Gastrocnemius medialis (tissue), 4 donors: ENCODE data around the gene TSPAN5. TPM values are rescaled to one million over a fixed set of nuclear protein-coding genes. Genes with fewer than 3 reads are reported as not detected.

Source experiments
- ATAC-seq, 2 donors: fragments of 150-250 bp; one replicate each; pipeline ENCODE4 v1.9.1; 2016
- DNase-seq, 2 donors: peaks; one replicate each; pipeline ENCODE4 v3.0.0-alpha.2; 2019
- H3K27ac ChIP-seq, 4 donors: fragments of 200-600 bp; sonication (generic); 1 replicate in 1 of 4; 2 replicates in 3 of 4; pipeline ENCODE4 v1.5.1; 2016 to 2018; ENCODE audit warnings: mild to moderate bottlenecking in 2 of 4, moderate library complexity in 1 of 4
- H3K27me3 ChIP-seq, 3 donors: fragments of 200-600 bp; sonication (generic) in 2 of 3; 1 replicate in 1 of 3; 2 replicates in 2 of 3; pipeline versions ENCODE4 v1.5.1 to v1.6.0; 2016 to 2019; ENCODE audit warnings: mild to moderate bottlenecking in 1 of 3, moderate library complexity in 1 of 3
- H3K36me3 ChIP-seq, 2 donors: fragments of 200-600 bp; sonication (generic) in 1 of 2; one replicate each; pipeline ENCODE4 v1.5.1; 2017 to 2018
- H3K4me1 ChIP-seq, 2 donors: fragments of 200-600 bp; sonication (generic) in 1 of 2; one replicate each; pipeline ENCODE4 v1.5.1; 2016 to 2017; ENCODE audit warnings: mild to moderate bottlenecking in 2 of 2
- H3K4me3 ChIP-seq, 4 donors: fragments of 200-600 bp; sonication (generic) in 3 of 4; 1 replicate in 1 of 4; 2 replicates in 3 of 4; pipeline ENCODE4 v1.5.1; 2016 to 2019; ENCODE audit warnings: mild to moderate bottlenecking in 2 of 4
- H3K9me3 ChIP-seq, 3 donors: fragments of 200-600 bp; sonication (generic) in 2 of 3; 1 replicate in 1 of 3; 2 replicates in 2 of 3; pipeline ENCODE4 v1.5.1; 2016 to 2019
- CTCF ChIP-seq, 5 experiments: fragments of 450-650 bp in 3 of 5; fragments of 200-600 bp in 2 of 5; sonication (generic) in 2 of 5; IDR thresholded peaks in 4 of 5; conservative IDR thresholded peaks in 1 of 5; 1 replicate in 4 of 5; 2 replicates in 1 of 5; pipeline ENCODE4 v1.5.1; 2016 to 2019; ENCODE audit warnings: antibody characterized with exemption in 5 of 5, mild to moderate bottlenecking in 3 of 5, moderate library complexity in 3 of 5
- POLR2A ChIP-seq, 2 donors: fragments of 450-650 bp; IDR thresholded peaks; one replicate each; pipeline ENCODE4 v1.6.1; 2017; ENCODE audit warnings: antibody characterized with exemption in 2 of 2, mild to moderate bottlenecking in 2 of 2, moderate library complexity in 2 of 2
- in situ Hi-C, 4 donors: fragments of 200-750 bp; cut with MboI; loops; one replicate each; pipeline versions ENCODE4 v1.15.0 to v1.8.0; 2017; ENCODE audit warnings: low sequenced_read_pairs in 4 of 4
- intact Hi-C: fragments of 100-400 bp; cut with DNase I; formaldehyde crosslinking; loops from one replicate; pipeline ENCODE4 v1.15.1; 2023; ENCODE audit warnings: low total_unique reads
- total RNA-seq, 4 donors: library from RNA; depleted of rRNA; stranded (reverse); fragments of >200 nt; gene quantifications; one replicate each; pipeline versions ENCODE4 v1.1.0 to v1.2.3, GENCODE V29; 2016

The TSPAN5 gene
- total RNA-seq, 4 donors from 2014 or later = 0.55 to 18.7 (median 0.79) TPM

GRCh38 chr4:98566361-98567008, 91.9 kb downstream of the TSPAN5 start:
- Histone ChIP-seq H3K27ac (no peak overlapping the region), H3K4me3 (no peak overlapping the region), H3K36me3 (no peaks in the 10 kb centered on the region), H3K27me3 (no peaks in the 10 kb centered on the region), H3K9me3 (no peaks in the 10 kb centered on the region), H3K4me1 (peaks cover 0 to 6% of the 10 kb centered on the region in 2 donors)
- in situ Hi-C loops = no loop called here
- no peak for TF ChIP-seq POLR2A (IDR thresholded peaks at IDR 0.05)
- TF ChIP-seq CTCF (IDR thresholded peaks at IDR 0.05 in 4 of 5, conservative IDR thresholded peaks at IDR 0.05 in 1 of 5) = no peak
- intact Hi-C loops = no loop called here
- DNase-seq (no peak), ATAC-seq (no peak)

GRCh38 chr4:98565681-98566301, 92.6 kb downstream of the TSPAN5 start:
- Histone ChIP-seq H3K36me3 (no peaks in the 10 kb centered on the region), H3K9me3 (no peaks in the 10 kb centered on the region), H3K4me1 (peaks cover 0 to 6% of the 10 kb centered on the region in 2 donors), H3K4me3 (no peak overlapping the region), H3K27me3 (no peaks in the 10 kb centered on the region), H3K27ac (no peak overlapping the region)
- intact Hi-C loops = no loop called here
- in situ Hi-C loops = no loop called here
- TF ChIP-seq POLR2A (IDR thresholded peaks at IDR 0.05) (no peak), CTCF (IDR thresholded peaks at IDR 0.05 in 4 of 5, conservative IDR thresholded peaks at IDR 0.05 in 1 of 5) (no peak)
- DNase-seq = no peak
- ATAC-seq = no peak

- ATAC-seq (no peak), DNase-seq (no peak)
- intact Hi-C loops = no loop called here
- Histone ChIP-seq H3K36me3 (no peaks in the 10 kb centered on the region), H3K4me1 (peaks cover 0 to 6% of the 10 kb centered on the region in 2 donors), H3K27me3 (no peaks in the 10 kb centered on the region), H3K4me3 (no peak overlapping the region), H3K9me3 (no peaks in the 10 kb centered on the region), H3K27ac (no peak overlapping the region)
- in situ Hi-C loops = no loop called here
- no peak for TF ChIP-seq POLR2A (IDR thresholded peaks at IDR 0.05)
- TF ChIP-seq CTCF (IDR thresholded peaks at IDR 0.05 in 4 of 5, conservative IDR thresholded peaks at IDR 0.05 in 1 of 5) = no peak
Observed at GRCh38 chr4:98564852-98565251, 93.6 kb downstream of the TSPAN5 start.

- no peaks in the 10 kb centered on the region for H3K36me3 ChIP-seq
- H3K27me3 ChIP-seq = no peaks in the 10 kb centered on the region
- no peaks in the 10 kb centered on the region for H3K4me1 ChIP-seq
- no peak overlapping the region for H3K4me3 ChIP-seq
- H3K27ac ChIP-seq = no peak overlapping the region
- TF ChIP-seq POLR2A (IDR thresholded peaks at IDR 0.05) (no peak), CTCF (IDR thresholded peaks at IDR 0.05 in 4 of 5, conservative IDR thresholded peaks at IDR 0.05 in 1 of 5) (no peak)
- DNase-seq (no peak), ATAC-seq (no peak)
- no peaks in the 10 kb centered on the region for H3K9me3 ChIP-seq
- in situ Hi-C loops (no loop called here), intact Hi-C loops (no loop called here)
Observed at GRCh38 chr4:98560321-98560720, 98.1 kb downstream of the TSPAN5 start.
